Omental fat pad (tissue), 4 donors: ENCODE measurements around the gene NDUFA12. TPM values are rescaled to one million over a fixed set of nuclear protein-coding genes. Genes with fewer than 3 reads are reported as not detected.

Experiments used
- ATAC-seq: fragments of 150-250 bp; one replicate; pipeline ENCODE4 v1.9.1; 2016; ENCODE audit warnings: mild to moderate bottlenecking, moderate library complexity; ENCODE audit not compliant: low FRiP score
- DNase-seq: peaks from one replicate; pipeline ENCODE4 v3.0.0-alpha.2; 2019; ENCODE audit warnings: low spot score
- total RNA-seq, 4 donors: library from RNA; depleted of rRNA; stranded (reverse); fragments of >200 nt; gene quantifications; one replicate each; pipeline ENCODE4 v1.1.0, GENCODE V29; 2016
- TF ChIP-seq, protein P1 (sequence below), 3 donors: fragments of 450-650 bp; IDR thresholded peaks; one replicate each; pipeline ENCODE4 v1.5.1; 2016 to 2017; ENCODE audit warnings: antibody characterized with exemption in 3 of 3, mild to moderate bottlenecking in 3 of 3, moderate library complexity in 2 of 3

NDUFA12 gene
- total RNA-seq, 4 donors from 2014 or later: 60.0 to 109 (median 82.5) TPM

DNA sequence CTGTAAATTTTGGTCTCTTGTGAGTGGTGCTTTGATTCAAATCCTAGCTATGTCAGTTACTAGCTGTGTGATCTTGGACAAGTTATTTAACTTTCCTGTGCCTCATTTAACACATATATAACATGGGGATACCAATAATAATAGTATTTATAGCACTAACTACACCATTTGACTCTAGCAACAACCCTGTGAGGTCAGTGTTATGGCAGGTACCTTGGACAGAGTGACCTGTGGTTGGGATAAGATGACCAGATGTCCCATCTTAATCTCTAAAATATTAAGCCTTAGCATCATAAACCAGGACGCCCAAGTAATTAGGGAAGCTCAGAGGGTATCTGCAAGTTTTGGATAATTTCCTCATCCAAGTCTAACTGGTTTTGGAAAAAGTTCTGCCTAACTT lies 73.7 kb downstream of the NDUFA12 start:
- ATAC-seq: no peak
- TF ChIP-seq, protein P1, sequence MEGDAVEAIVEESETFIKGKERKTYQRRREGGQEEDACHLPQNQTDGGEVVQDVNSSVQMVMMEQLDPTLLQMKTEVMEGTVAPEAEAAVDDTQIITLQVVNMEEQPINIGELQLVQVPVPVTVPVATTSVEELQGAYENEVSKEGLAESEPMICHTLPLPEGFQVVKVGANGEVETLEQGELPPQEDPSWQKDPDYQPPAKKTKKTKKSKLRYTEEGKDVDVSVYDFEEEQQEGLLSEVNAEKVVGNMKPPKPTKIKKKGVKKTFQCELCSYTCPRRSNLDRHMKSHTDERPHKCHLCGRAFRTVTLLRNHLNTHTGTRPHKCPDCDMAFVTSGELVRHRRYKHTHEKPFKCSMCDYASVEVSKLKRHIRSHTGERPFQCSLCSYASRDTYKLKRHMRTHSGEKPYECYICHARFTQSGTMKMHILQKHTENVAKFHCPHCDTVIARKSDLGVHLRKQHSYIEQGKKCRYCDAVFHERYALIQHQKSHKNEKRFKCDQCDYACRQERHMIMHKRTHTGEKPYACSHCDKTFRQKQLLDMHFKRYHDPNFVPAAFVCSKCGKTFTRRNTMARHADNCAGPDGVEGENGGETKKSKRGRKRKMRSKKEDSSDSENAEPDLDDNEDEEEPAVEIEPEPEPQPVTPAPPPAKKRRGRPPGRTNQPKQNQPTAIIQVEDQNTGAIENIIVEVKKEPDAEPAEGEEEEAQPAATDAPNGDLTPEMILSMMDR (IDR thresholded peaks at IDR 0.05): no peak

DNA sequence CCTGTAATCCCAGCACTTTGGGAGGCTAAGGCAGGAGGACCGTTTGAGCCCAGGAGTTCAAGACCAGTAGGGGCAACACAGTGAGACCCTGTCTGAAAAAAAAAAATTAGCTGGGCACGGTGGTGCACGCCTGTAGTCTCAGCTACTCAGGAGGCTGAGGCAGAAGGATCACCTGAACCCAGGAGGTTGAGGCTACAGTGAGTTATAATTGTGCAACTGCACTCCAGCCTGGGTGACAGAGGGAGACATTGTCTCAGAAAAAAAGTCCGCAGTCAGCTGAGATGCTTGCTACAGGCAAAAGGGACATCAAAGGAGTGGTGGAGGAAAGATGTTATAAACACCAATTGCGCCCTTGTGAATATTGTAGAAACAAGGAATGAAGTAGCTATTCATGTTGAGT lies 77.8 kb downstream of the NDUFA12 start:
- TF ChIP-seq, protein P1 (IDR thresholded peaks at IDR 0.05): no peak
- no peak for ATAC-seq
- DNase-seq: no peak

More for the DNA sequence above, 73.7 kb downstream of the NDUFA12 start:
- no peak for DNase-seq

DNA sequence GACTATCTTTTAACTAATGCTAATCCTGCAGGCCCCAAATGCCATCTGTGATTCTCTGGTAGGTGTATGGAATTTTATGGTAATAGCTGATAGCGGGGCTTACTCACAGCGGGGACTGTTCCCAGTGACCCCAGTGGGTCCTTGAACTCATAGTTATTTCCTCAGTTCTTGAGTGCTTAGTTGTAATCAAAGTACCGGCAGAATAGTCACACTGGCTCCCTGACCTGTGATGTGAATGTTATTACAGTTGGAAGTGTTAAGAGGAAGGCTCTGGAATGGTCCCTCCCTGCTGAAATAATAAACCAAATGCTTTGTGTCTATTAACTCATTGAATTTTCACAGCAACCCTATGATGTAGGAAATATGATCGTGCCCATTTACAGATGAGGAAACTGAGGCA lies 78.3 kb downstream of the NDUFA12 start:
- TF ChIP-seq, protein P1 (IDR thresholded peaks at IDR 0.05): no peak
- ATAC-seq (no peak), DNase-seq (no peak)

DNA sequence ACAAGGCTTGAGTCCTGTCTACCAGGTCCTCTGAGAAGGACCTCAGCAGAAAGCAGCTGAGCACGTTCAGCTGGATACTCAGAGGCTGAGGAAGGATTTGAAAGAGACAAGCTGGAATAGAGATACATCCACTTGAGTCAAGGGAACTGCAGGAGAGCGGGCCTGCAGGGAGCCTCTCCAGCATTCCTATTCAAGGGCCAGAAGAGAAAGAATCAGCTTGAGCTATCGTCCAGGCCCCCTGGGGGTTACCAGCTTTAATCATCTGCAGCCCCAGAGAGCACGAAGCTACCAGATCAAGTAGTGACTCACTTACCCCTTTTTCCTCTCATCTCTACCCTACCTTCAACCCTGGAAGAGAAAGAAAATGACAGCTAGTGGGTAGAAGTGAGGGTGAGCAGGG lies 80.9 kb downstream of the NDUFA12 start:
- ATAC-seq: no peak
- TF ChIP-seq, protein P1 (IDR thresholded peaks at IDR 0.05): no peak
- DNase-seq: no peak

Other genes with a start within 250 kb of the NDUFA12 start
- gene NR2C1, start 69.9 kb upstream of the NDUFA12 start, total RNA-seq: 10 to 100 TPM; 23.3 to 67.1 (median 27.7) TPM
- gene FGD6, start 213.8 kb upstream of the NDUFA12 start, total RNA-seq: 1 to 10 TPM; 6.6 to 9.6 (median 7.4) TPM
- 10 to 100 TPM; 57.3 to 75.8 (median 64.0) TPM for gene VEZT, start 214.1 kb upstream of the NDUFA12 start, total RNA-seq